ENCODE measurements around the gene EEF2K.

DNA sequence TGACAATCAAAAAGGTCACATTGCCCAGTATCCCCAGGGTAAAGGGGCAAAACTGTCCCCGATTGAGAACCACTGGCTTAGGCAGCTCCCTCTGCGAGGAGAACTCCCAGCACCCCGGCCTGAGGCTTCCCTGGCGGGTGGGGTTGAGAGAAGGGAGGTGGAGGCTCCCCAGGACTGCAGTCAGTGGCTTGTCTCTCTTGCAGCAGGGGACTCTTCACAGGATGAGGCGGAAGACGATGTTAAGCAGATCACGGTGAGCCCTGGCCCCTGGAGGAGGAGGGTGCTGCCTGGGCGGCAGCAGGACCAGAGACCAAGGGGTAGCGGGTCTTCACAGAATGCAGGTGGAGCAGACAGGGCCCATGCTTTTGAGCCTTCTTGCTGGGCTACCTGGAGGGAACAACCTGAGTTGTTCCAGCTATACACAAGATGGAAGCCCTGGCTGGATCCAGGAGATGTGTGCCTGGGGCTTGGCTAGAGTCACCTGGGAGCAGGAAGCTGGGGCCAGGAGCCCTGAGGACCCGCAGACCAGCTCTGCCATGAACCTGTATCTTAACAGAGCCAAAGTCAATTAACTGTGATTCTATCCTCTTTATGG, 107.9 kb downstream of the EEF2K start:
- TF ChIP-seq POLR2A (IDR thresholded peaks at IDR 0.05): no peak
- TF ChIP-seq, protein P1, sequence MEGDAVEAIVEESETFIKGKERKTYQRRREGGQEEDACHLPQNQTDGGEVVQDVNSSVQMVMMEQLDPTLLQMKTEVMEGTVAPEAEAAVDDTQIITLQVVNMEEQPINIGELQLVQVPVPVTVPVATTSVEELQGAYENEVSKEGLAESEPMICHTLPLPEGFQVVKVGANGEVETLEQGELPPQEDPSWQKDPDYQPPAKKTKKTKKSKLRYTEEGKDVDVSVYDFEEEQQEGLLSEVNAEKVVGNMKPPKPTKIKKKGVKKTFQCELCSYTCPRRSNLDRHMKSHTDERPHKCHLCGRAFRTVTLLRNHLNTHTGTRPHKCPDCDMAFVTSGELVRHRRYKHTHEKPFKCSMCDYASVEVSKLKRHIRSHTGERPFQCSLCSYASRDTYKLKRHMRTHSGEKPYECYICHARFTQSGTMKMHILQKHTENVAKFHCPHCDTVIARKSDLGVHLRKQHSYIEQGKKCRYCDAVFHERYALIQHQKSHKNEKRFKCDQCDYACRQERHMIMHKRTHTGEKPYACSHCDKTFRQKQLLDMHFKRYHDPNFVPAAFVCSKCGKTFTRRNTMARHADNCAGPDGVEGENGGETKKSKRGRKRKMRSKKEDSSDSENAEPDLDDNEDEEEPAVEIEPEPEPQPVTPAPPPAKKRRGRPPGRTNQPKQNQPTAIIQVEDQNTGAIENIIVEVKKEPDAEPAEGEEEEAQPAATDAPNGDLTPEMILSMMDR (IDR thresholded peaks at IDR 0.05): no peak

Data from prostate gland (tissue), 2 donors.